Measurements from ENCODE around the gene INTS14. TPM values are rescaled to one million over a fixed set of nuclear protein-coding genes. Genes with fewer than 3 reads are reported as not detected.

The INTS14 gene
- total RNA-seq, 1 donor from 2014 or later: 42.2 TPM

GRCh38 chr15:65611888-65612615 lies 1.1 kb upstream of the INTS14 start:
- Mint-ChIP-seq H3K4me3 (ENCODE audit: unreplicated experiment) (peak overlapping the region; percentile 99), H3K9me3 (ENCODE audit: unreplicated experiment) (no peaks in the 10 kb centered on the region), H3K27me3 (ENCODE audit: unreplicated experiment) (peaks cover 7% of the 10 kb centered on the region), H3K36me3 (ENCODE audit: low read depth, unreplicated experiment) (no peaks in the 10 kb centered on the region), H3K27ac (ENCODE audit: unreplicated experiment) (peak overlapping the region; percentile 100), H3K4me1 (ENCODE audit: unreplicated experiment) (peaks cover 36% of the 10 kb centered on the region)
- DNase-seq (ENCODE audit: low spot score): no peak
- TF ChIP-seq, protein P1, sequence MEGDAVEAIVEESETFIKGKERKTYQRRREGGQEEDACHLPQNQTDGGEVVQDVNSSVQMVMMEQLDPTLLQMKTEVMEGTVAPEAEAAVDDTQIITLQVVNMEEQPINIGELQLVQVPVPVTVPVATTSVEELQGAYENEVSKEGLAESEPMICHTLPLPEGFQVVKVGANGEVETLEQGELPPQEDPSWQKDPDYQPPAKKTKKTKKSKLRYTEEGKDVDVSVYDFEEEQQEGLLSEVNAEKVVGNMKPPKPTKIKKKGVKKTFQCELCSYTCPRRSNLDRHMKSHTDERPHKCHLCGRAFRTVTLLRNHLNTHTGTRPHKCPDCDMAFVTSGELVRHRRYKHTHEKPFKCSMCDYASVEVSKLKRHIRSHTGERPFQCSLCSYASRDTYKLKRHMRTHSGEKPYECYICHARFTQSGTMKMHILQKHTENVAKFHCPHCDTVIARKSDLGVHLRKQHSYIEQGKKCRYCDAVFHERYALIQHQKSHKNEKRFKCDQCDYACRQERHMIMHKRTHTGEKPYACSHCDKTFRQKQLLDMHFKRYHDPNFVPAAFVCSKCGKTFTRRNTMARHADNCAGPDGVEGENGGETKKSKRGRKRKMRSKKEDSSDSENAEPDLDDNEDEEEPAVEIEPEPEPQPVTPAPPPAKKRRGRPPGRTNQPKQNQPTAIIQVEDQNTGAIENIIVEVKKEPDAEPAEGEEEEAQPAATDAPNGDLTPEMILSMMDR (IDR thresholded peaks at IDR 0.05; ENCODE audit: unreplicated experiment): no peak

- H3K36me3 Mint-ChIP-seq (ENCODE audit: low read depth, unreplicated experiment): peaks cover 9% of the 10 kb centered on the region
- DNase-seq (ENCODE audit: low spot score): no peak
- no peaks in the 10 kb centered on the region for H3K27me3 Mint-ChIP-seq (ENCODE audit: unreplicated experiment)
- H3K27ac Mint-ChIP-seq (ENCODE audit: unreplicated experiment): no peak overlapping the region
- TF ChIP-seq, protein P1 (IDR thresholded peaks at IDR 0.05; ENCODE audit: unreplicated experiment): no peak
- no peak overlapping the region for H3K4me3 Mint-ChIP-seq (ENCODE audit: unreplicated experiment)
- peaks cover under 1% of the 10 kb centered on the region for H3K4me1 Mint-ChIP-seq (ENCODE audit: unreplicated experiment)
- no peaks in the 10 kb centered on the region for H3K9me3 Mint-ChIP-seq (ENCODE audit: unreplicated experiment)
Measured at GRCh38 chr15:65603559-65603958, 7.4 kb downstream of the INTS14 start.

DNA sequence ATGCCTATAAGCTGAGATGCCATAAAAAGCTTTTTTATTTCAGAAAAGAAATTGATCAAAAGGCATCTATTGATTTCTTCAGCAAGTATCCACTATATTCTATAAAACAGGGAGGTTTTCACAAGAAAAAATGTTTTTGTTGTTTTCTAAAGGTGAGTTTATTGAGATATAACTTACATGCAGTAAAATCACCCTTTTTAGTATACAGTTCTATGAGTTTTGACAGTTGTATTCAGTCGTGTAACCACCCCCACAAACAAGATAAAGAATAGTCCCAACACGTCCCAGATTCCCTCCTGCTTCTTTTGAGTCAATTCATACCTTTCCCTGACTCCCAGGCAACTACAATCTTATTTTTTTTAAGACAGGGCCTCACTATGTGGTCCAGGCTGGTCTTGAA lies 7.8 kb downstream of the INTS14 start:
- TF ChIP-seq, protein P1 (IDR thresholded peaks at IDR 0.05; ENCODE audit: unreplicated experiment): no peak
- Mint-ChIP-seq H3K36me3 (ENCODE audit: low read depth, unreplicated experiment) (peaks cover 9% of the 10 kb centered on the region), H3K27me3 (ENCODE audit: unreplicated experiment) (no peaks in the 10 kb centered on the region), H3K27ac (ENCODE audit: unreplicated experiment) (no peak overlapping the region), H3K4me1 (ENCODE audit: unreplicated experiment) (no peaks in the 10 kb centered on the region), H3K4me3 (ENCODE audit: unreplicated experiment) (no peak overlapping the region), H3K9me3 (ENCODE audit: unreplicated experiment) (no peaks in the 10 kb centered on the region)
- DNase-seq (ENCODE audit: low spot score): no peak

DNA sequence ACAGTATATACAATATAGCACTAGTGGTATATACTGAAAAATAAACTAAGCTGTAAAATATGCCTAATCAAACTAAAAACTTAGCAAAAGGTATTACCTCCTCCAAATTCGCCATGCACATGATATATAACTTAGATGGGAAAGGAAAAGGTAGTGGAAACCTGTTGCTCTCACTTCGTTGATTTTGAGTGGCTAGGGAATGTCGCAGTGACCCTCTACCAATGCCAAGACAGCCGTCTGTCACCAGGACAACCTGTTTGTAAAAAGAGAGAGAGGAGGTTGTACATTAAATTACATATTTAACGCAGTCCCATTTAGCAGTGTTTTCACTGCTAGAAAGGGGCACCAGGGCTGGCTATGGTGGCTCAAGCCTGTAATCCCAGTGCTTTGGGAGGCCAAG lies 11.3 kb downstream of the INTS14 start:
- no peaks in the 10 kb centered on the region for H3K9me3 Mint-ChIP-seq (ENCODE audit: unreplicated experiment)
- H3K36me3 Mint-ChIP-seq (ENCODE audit: low read depth, unreplicated experiment): peaks cover 9% of the 10 kb centered on the region
- no peak overlapping the region for H3K4me3 Mint-ChIP-seq (ENCODE audit: unreplicated experiment)
- H3K4me1 Mint-ChIP-seq (ENCODE audit: unreplicated experiment): no peaks in the 10 kb centered on the region
- TF ChIP-seq, protein P1 (IDR thresholded peaks at IDR 0.05; ENCODE audit: unreplicated experiment): no peak
- no peak for DNase-seq (ENCODE audit: low spot score)
- no peaks in the 10 kb centered on the region for H3K27me3 Mint-ChIP-seq (ENCODE audit: unreplicated experiment)
- H3K27ac Mint-ChIP-seq (ENCODE audit: unreplicated experiment): no peak overlapping the region

GRCh38 chr15:65598468-65598867 lies 12.5 kb downstream of the INTS14 start:
- no peak overlapping the region for H3K27ac Mint-ChIP-seq (ENCODE audit: unreplicated experiment)

More at GRCh38 chr15:65598468-65598867, 12.5 kb downstream of the INTS14 start:
- no peaks in the 10 kb centered on the region for H3K27me3 Mint-ChIP-seq (ENCODE audit: unreplicated experiment)
- peaks cover 6% of the 10 kb centered on the region for H3K4me1 Mint-ChIP-seq (ENCODE audit: unreplicated experiment)
- no peaks in the 10 kb centered on the region for H3K9me3 Mint-ChIP-seq (ENCODE audit: unreplicated experiment)
- DNase-seq (ENCODE audit: low spot score): no peak
- H3K4me3 Mint-ChIP-seq (ENCODE audit: unreplicated experiment): no peak overlapping the region
- H3K36me3 Mint-ChIP-seq (ENCODE audit: low read depth, unreplicated experiment): peaks cover 9% of the 10 kb centered on the region
- TF ChIP-seq, protein P1 (IDR thresholded peaks at IDR 0.05; ENCODE audit: unreplicated experiment): no peak
